Sigmoid colon (tissue), 7 donors: Measurements from ENCODE around the gene IMMT. TPM values are rescaled to one million over a fixed set of nuclear protein-coding genes. Genes with fewer than 3 reads are reported as not detected.

ENCODE experiments used
- DNase-seq: peaks from one replicate; pipeline ENCODE4 v3.0.0-alpha.2; 2019
- H3K27ac ChIP-seq, 4 donors: fragments of 200-600 bp; sonication (generic); one replicate each; pipeline ENCODE4 v1.5.1; 2016 to 2019; ENCODE audit warnings: mild to moderate bottlenecking in 1 of 4
- H3K27me3 ChIP-seq, 3 donors: fragments of 200-600 bp; sonication (generic); one replicate each; pipeline ENCODE4 v1.5.1; 2019; ENCODE audit warnings: mild to moderate bottlenecking in 1 of 3
- H3K36me3 ChIP-seq, 4 donors: fragments of 200-600 bp; sonication (generic); one replicate each; pipeline ENCODE4 v1.5.1; 2016 to 2019
- H3K4me1 ChIP-seq, 4 donors: fragments of 200-600 bp; sonication (generic); one replicate each; pipeline ENCODE4 v1.5.1; 2017 to 2019
- H3K4me3 ChIP-seq, 4 donors: fragments of 200-600 bp; sonication (generic); one replicate each; pipeline ENCODE4 v1.5.1; 2017 to 2019; ENCODE audit warnings: mild to moderate bottlenecking in 2 of 4, moderate library complexity in 1 of 4
- H3K9me3 ChIP-seq, 4 donors: fragments of 200-600 bp in 3 of 4; sonication (generic) in 3 of 4; one replicate each; pipeline versions ENCODE4 v1.5.1 to v1.6.1; 2013 to 2019
- EP300 ChIP-seq, 4 donors: sonication (generic); formaldehyde crosslinking; IDR thresholded peaks; one replicate each; pipeline ENCODE4 v1.6.1; 2017; ENCODE audit warnings: antibody characterized with exemption in 4 of 4
- POLR2A ChIP-seq, 2 donors: fragments of 450-650 bp; IDR thresholded peaks; one replicate each; pipeline ENCODE4 v1.6.1; 2016; ENCODE audit warnings: antibody characterized with exemption in 2 of 2, mild to moderate bottlenecking in 2 of 2, moderate library complexity in 2 of 2
- POLR2AphosphoS5 ChIP-seq, 4 donors: sonication (generic); formaldehyde crosslinking; IDR thresholded peaks; one replicate each; pipeline ENCODE4 v1.6.1; 2017; ENCODE audit warnings: antibody characterized with exemption in 4 of 4
- WGBS, 2 donors: extraction: QIAGEN DNeasy Blood & Tissue Kit; methylation state at CpG; one replicate each; pipeline ENCODE4 v1.1.7; 2013; 5-methylcytosine and 5-hydroxymethylcytosine counted together
- intact Hi-C: fragments of 100-400 bp; cut with DNase I; formaldehyde crosslinking; loops from one replicate; pipeline ENCODE4 v1.15.1; 2023
- polyA plus RNA-seq, 3 donors: library from polyadenylated mRNA; stranded (reverse); fragments of 200-250 nt; gene quantifications; one replicate each; pipeline ENCODE4 v1.2.3, GENCODE V29; 2013
- total RNA-seq, 4 donors: library from RNA; depleted of rRNA; stranded (reverse); fragments of >200 nt; gene quantifications; one replicate each; pipeline ENCODE4 v1.1.0, GENCODE V29; 2016
- TF ChIP-seq, protein P1 (sequence below), 4 experiments: fragments of 450-650 bp in 3 of 4; fragments of 200-600 bp in 1 of 4; IDR thresholded peaks; one replicate each; pipeline ENCODE4 v1.5.1; 2016 to 2019; ENCODE audit warnings: antibody characterized with exemption in 4 of 4, mild to moderate bottlenecking in 3 of 4, moderate library complexity in 2 of 4
- donor health status: healthy with polysubstance abuse.
- donor health status: Bipolar disorder and iron deficiency.
- donor health status: healthy.

Gene IMMT
- total and polyA plus RNA-seq, 7 donors: 46.1 to 90.2 (median 48.2) TPM

DNA sequence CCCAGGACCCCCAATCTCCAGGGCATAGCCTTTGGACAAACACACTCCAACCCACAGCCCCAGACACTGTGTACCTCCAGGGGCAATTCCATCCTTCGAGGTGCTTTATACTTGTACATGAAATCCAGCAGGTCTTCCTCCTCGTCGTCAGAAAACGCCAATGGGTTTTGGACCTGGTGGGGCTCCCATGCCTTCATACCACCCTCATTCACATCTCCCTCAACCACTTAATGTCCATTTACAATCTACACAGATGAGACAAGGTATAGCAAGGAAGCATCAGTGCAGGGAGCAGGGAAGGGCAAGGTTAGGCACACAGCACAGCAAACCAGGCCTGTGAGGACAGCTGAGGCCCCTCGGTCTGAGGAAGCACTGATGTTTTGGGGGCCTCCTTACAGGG lies 24.6 kb upstream of the IMMT start:
- intact Hi-C loops: loop anchor here (5.0 to 10.0 kb wide), 3 partner anchors 62 to 222 kb away; partner anchors contain the start of genes KDM3A and REEP1
- Histone ChIP-seq H3K27ac (no peak overlapping the region), H3K36me3 (peaks cover 0 to 7% (median 0%) of the 10 kb centered on the region in 4 donors), H3K9me3 (no peaks in the 10 kb centered on the region), H3K4me3 (no peak overlapping the region), H3K27me3 (no peaks in the 10 kb centered on the region), H3K4me1 (peaks cover 0 to 42% (median 39%) of the 10 kb centered on the region in 4 donors)
- TF ChIP-seq, protein P1, sequence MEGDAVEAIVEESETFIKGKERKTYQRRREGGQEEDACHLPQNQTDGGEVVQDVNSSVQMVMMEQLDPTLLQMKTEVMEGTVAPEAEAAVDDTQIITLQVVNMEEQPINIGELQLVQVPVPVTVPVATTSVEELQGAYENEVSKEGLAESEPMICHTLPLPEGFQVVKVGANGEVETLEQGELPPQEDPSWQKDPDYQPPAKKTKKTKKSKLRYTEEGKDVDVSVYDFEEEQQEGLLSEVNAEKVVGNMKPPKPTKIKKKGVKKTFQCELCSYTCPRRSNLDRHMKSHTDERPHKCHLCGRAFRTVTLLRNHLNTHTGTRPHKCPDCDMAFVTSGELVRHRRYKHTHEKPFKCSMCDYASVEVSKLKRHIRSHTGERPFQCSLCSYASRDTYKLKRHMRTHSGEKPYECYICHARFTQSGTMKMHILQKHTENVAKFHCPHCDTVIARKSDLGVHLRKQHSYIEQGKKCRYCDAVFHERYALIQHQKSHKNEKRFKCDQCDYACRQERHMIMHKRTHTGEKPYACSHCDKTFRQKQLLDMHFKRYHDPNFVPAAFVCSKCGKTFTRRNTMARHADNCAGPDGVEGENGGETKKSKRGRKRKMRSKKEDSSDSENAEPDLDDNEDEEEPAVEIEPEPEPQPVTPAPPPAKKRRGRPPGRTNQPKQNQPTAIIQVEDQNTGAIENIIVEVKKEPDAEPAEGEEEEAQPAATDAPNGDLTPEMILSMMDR (IDR thresholded peaks at IDR 0.05): no peak
- WGBS, 2 donors: 87 to 93% methylated on average over 5 of the region's 5 CpGs
- DNase-seq: no peak

DNA sequence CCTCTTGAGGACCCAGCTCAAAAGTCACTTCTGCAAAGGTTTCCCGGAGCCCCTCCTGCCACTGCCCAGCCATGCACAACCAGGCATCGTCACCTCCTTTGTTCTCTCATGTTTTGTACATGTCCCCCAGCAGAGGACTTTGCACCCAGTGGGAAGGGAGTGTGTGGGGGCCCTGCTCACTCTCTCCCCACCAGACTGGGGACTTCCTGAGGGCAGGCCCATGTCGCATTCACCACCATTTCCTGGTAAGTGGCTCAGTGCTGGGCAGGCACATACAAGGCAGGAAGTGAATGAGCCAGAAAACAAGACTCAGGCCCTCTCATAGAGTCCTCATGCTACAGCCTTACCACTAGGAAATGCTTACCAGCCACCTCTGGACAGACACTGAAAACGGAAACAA lies 22.9 kb upstream of the IMMT start:
- H3K36me3 ChIP-seq: peaks cover 0 to 20% (median 2%) of the 10 kb centered on the region in 4 donors
- H3K9me3 ChIP-seq: no peaks in the 10 kb centered on the region
- peaks cover 0 to 31% (median 24%) of the 10 kb centered on the region in 4 donors for H3K4me1 ChIP-seq
- 87 to 91% methylated on average over 4 of the region's 4 CpGs for WGBS, 2 donors
- DNase-seq: no peak
- intact Hi-C loops: no loop called here
- H3K4me3 ChIP-seq: no peak overlapping the region
- TF ChIP-seq EP300 (IDR thresholded peaks at IDR 0.05): no peak
- no peak for TF ChIP-seq POLR2AphosphoS5 (IDR thresholded peaks at IDR 0.05)
- no peak for TF ChIP-seq POLR2A (IDR thresholded peaks at IDR 0.05)
- TF ChIP-seq, protein P1 (IDR thresholded peaks at IDR 0.05): no peak
- H3K27ac ChIP-seq: no peak overlapping the region
- no peaks in the 10 kb centered on the region for H3K27me3 ChIP-seq

DNA sequence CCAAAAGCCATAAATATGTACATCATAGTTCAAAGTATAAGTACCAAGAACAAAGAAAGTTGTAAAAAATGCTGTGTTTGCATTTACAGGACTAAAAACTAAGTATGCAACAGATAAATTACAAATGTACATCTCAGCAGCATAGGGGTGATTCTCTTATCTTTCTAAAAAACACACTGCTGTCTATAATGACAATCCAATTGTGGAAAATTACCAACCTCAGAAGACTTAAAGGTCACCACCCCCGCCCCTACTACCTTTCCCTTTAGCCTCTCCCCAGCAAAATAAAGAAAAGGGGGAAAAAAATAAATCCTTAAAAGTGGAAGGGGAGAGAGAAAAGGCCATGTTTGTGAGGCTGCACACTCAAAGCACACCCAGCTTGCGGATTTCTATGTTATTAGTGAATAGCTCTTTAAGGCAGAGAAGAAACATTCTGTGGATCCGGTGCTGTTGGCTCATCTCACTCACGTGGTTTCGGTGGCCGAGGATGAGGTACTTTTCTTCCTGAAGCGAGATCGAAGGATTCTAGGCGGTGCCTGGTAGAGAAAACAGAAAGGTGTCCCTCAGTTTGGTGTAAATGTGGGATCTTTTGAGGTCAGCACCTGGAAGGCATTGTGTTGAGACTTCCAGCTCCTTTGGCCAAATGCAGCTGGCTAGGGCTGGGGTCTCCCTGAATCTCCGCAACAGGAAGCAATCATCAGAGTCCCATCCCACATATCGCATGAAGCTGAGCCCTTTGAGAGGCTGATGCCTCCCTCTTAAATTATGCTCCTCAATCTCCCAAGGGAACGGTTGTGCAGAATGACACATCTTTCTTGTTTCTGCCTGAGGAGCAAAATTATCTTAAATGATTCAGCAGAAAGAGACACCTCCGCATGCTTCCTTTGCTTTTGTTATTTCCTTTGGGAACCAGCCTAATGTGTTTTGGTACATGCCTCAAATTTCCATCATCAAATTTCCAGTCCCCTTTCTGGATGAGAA lies 21.6 kb upstream of the IMMT start:
- WGBS, 2 donors: 76 to 78% methylated on average over 13 of the region's 13 CpGs
- no peak for TF ChIP-seq EP300 (IDR thresholded peaks at IDR 0.05)
- no peak for TF ChIP-seq POLR2A (IDR thresholded peaks at IDR 0.05)
- TF ChIP-seq POLR2AphosphoS5 (IDR thresholded peaks at IDR 0.05): no peak
- no peak for DNase-seq
- H3K4me1 ChIP-seq: peaks cover 0 to 19% (median 11%) of the 10 kb centered on the region in 4 donors
- H3K27me3 ChIP-seq: no peaks in the 10 kb centered on the region
- H3K9me3 ChIP-seq: no peaks in the 10 kb centered on the region
- intact Hi-C loops: no loop called here
- no peak overlapping the region for H3K4me3 ChIP-seq
- no peak overlapping the region for H3K27ac ChIP-seq
- peaks cover 0 to 32% (median 5%) of the 10 kb centered on the region in 4 donors for H3K36me3 ChIP-seq

DNA sequence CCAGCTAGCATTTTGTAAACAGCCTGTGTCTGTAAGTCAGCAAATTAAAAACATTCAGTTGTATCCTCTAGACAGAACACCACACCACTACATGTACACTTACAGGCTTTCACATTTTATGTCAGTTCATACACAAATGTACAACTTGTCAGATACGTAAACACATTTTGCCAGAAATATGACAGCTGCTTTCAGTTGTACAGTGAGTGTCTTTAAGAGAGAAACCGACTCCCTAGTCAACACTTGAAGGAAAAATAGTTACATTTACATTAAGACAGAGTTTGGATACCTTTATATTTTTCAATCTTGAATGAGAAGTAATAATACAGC lies 19.2 kb upstream of the IMMT start:
- Histone ChIP-seq H3K27me3 (no peaks in the 10 kb centered on the region), H3K27ac (peak overlapping the region in 3 of 4 donors; percentile 6 to 41 (median 29)), H3K36me3 (peaks cover 0 to 56% (median 17%) of the 10 kb centered on the region in 4 donors), H3K9me3 (no peaks in the 10 kb centered on the region), H3K4me3 (no peak overlapping the region), H3K4me1 (peaks cover 0 to 12% (median 0%) of the 10 kb centered on the region in 4 donors)
- no peak for DNase-seq
- 29 to 63% methylated on average over 2 of the region's 2 CpGs for WGBS, 2 donors
- intact Hi-C loops: no loop called here
- no peak for TF ChIP-seq POLR2AphosphoS5 (IDR thresholded peaks at IDR 0.05)
- no peak for TF ChIP-seq EP300 (IDR thresholded peaks at IDR 0.05)
- TF ChIP-seq, protein P1 (IDR thresholded peaks at IDR 0.05): no peak
- TF ChIP-seq POLR2A (IDR thresholded peaks at IDR 0.05): no peak

DNA sequence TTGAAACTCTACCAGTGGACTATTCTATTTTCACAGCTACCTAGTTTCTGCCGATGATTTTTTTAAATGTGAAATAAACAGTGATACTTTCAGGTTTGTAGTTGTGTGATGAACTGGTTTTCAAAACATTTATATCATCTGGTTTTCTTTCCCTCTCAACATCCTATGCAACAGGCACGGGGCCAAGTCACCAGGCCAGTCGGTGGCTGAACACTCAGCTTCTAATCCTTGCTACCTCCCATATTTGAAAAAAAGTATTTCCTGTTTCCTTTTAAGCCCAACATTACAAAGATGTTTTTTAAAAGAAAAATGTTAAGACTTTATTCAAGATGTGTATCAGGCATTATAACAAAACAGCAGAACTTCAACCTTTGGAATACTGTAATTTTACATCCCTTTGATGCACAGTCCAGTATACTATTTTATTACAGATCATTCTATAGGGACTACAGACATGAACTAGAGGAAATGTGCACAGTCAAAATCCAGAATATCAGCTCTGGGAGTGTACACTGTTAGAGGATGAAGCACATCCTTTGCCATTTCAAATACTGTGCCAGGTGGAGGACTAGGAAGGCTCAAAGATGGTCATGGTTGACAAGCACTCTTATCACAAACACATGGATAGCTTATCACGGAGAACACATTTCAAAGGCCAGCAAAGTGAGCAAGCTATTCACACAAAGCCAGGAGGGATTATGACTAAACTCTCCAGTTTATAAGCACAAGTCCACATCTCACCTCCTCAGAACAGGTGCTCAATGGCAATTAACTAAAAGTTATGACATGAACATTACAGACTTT lies 18.6 kb upstream of the IMMT start:
- intact Hi-C loops: no loop called here
- Histone ChIP-seq H3K4me3 (no peak overlapping the region), H3K36me3 (peaks cover 0 to 62% (median 19%) of the 10 kb centered on the region in 4 donors), H3K27me3 (no peaks in the 10 kb centered on the region), H3K9me3 (no peaks in the 10 kb centered on the region), H3K4me1 (peaks cover 0 to 12% (median 0%) of the 10 kb centered on the region in 4 donors), H3K27ac (peak overlapping the region in 3 of 4 donors; percentile 6 to 41 (median 29))
- no peak for DNase-seq
- no peak for TF ChIP-seq POLR2A (IDR thresholded peaks at IDR 0.05)
- TF ChIP-seq, protein P1 (IDR thresholded peaks at IDR 0.05): no peak
- TF ChIP-seq POLR2AphosphoS5 (IDR thresholded peaks at IDR 0.05): no peak
- no peak for TF ChIP-seq EP300 (IDR thresholded peaks at IDR 0.05)
- 18 to 47% methylated on average over 4 of the region's 4 CpGs for WGBS, 2 donors
